Measurements from ENCODE around the gene SRSF5.

Gene SRSF5

DNA sequence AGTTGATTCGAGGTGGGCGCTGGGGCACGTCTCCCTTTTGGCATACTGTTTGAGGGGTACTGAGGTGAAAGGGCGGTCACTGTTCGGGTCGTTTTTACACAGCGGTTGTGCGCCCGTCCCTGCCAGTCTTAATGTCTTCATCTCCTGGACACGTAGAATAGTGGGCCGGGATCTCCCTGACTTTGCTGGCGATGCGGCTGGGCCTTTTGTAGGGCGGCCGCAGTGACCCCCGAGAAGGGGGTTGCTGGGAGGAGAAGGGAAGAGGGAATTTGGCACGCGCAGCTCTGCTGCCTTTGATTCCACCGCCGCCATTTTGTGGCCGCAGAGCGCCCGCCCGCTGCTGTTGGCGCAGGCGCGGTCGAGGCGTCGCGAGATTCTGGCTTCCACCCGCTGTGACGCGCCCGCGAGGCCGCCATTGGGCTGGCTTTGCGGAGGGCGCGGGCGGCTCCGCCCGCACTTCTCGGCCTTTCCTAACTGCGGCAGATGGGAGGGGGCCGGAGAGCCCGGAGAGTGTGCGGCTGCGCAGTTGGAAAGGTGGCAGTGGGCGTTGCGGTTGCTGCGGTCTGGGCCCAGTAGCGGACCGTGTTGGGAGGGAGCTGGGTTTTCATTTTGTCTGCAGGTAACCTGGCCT, 542 bp downstream of the SRSF5 start:
- Mint-ChIP-seq H3K27ac (peak overlapping the region; percentile 100), H3K36me3 (ENCODE audit: low read depth) (peaks cover 59% of the 10 kb centered on the region), H3K27me3 (ENCODE audit: low read depth, poor library complexity) (no peaks in the 10 kb centered on the region), H3K4me1 (peaks cover 51% of the 10 kb centered on the region), H3K4me3 (peak overlapping the region; percentile 97), H3K9me3 (peaks cover 17% of the 10 kb centered on the region)
- TF ChIP-seq, protein P1, sequence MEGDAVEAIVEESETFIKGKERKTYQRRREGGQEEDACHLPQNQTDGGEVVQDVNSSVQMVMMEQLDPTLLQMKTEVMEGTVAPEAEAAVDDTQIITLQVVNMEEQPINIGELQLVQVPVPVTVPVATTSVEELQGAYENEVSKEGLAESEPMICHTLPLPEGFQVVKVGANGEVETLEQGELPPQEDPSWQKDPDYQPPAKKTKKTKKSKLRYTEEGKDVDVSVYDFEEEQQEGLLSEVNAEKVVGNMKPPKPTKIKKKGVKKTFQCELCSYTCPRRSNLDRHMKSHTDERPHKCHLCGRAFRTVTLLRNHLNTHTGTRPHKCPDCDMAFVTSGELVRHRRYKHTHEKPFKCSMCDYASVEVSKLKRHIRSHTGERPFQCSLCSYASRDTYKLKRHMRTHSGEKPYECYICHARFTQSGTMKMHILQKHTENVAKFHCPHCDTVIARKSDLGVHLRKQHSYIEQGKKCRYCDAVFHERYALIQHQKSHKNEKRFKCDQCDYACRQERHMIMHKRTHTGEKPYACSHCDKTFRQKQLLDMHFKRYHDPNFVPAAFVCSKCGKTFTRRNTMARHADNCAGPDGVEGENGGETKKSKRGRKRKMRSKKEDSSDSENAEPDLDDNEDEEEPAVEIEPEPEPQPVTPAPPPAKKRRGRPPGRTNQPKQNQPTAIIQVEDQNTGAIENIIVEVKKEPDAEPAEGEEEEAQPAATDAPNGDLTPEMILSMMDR (IDR thresholded peaks at IDR 0.05), result no peak
- DNase-seq, result peak; percentile 93

DNA sequence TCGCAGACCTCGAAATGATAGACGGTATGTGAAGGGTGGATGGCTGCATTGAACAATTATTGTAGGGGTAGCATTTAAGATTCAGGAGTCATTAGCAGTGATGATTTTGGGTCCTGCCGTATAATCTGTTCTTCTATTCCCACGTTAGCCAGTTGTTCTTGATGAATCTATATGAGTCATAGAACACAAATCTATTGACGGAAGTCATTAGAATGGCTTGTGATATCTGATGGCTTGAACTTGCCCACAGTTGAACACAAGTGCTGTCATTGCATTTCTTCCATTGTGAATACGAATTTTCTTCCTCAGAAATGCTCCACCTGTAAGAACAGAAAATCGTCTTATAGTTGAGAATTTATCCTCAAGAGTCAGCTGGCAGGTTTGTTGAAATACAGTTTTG, 1.9 kb downstream of the SRSF5 start:
- DNase-seq, result no peak
- H3K27ac Mint-ChIP-seq, result peak overlapping the region; percentile 100
- no peaks in the 10 kb centered on the region for H3K27me3 Mint-ChIP-seq (ENCODE audit: low read depth, poor library complexity)
- TF ChIP-seq, protein P1 (IDR thresholded peaks at IDR 0.05), result no peak
- peaks cover 51% of the 10 kb centered on the region for H3K4me1 Mint-ChIP-seq
- H3K4me3 Mint-ChIP-seq, result peak overlapping the region; percentile 97
- H3K36me3 Mint-ChIP-seq (ENCODE audit: low read depth), result peaks cover 73% of the 10 kb centered on the region
- H3K9me3 Mint-ChIP-seq, result peaks cover 14% of the 10 kb centered on the region

DNA sequence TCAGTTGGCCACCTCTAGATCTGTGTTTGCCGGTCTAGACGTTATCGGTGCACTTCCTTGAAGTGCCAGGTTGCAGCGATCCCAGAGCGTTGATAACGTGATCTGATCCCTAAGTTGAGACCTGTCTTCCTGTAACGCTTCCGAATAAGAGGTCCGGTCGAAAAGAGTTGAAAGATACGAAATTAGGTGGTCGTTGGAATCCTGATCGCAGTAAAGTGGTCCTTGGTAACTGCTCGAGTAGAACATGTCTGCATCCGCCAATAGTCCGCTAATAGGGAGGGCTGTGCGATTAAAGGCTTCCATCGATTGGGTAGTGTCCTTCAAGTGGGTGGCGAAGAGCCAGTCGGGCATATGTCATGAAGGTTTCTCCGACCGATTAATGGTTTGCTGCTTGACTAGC, 2.7 kb downstream of the SRSF5 start:
- TF ChIP-seq, protein P1 (IDR thresholded peaks at IDR 0.05), result no peak
- Mint-ChIP-seq H3K4me3 (peak overlapping the region; percentile 97), H3K27me3 (ENCODE audit: low read depth, poor library complexity) (no peaks in the 10 kb centered on the region), H3K27ac (peak overlapping the region; percentile 96), H3K4me1 (peaks cover 51% of the 10 kb centered on the region), H3K36me3 (ENCODE audit: low read depth) (peaks cover 81% of the 10 kb centered on the region), H3K9me3 (peaks cover 13% of the 10 kb centered on the region)
- no peak for DNase-seq

DNA sequence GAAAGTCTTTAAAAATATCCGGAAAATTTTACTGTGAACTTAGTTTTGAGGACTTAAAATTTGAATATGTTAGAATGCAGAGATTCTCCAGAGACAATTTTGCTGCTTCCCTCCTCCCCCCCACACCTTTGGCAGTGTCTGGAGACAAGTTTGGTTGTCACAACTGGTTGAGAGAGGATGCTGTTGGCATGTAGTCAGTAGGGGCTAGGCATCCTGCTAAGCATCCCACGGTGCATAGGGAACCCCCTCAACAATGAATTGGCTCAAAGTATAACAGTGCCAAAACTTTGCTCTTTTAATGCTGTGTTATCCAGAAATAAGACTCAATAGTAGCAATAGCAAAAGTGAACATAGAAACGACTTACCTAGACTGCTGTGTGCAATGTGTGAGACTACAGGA, 3.6 kb downstream of the SRSF5 start:
- no peak for DNase-seq
- peak overlapping the region; percentile 27 for H3K27ac Mint-ChIP-seq
- H3K9me3 Mint-ChIP-seq, result peaks cover 12% of the 10 kb centered on the region
- no peaks in the 10 kb centered on the region for H3K27me3 Mint-ChIP-seq (ENCODE audit: low read depth, poor library complexity)
- H3K4me3 Mint-ChIP-seq, result no peak overlapping the region
- peaks cover 88% of the 10 kb centered on the region for H3K36me3 Mint-ChIP-seq (ENCODE audit: low read depth)
- H3K4me1 Mint-ChIP-seq, result peaks cover 50% of the 10 kb centered on the region
- TF ChIP-seq, protein P1 (IDR thresholded peaks at IDR 0.05), result no peak

DNA sequence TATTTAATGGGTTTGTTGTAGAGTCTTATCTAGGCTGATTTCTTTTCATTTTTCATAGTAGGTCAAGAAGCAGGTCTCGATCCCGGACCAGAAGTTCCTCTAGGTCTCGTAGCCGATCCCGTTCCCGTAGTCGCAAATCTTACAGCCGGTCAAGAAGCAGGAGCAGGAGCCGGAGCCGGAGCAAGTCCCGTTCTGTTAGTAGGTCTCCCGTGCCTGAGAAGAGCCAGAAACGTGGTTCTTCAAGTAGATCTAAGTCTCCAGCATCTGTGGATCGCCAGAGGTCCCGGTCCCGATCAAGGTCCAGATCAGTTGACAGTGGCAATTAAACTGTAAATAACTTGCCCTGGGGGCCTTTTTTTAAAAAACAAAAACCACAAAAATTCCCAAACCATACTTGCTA, 4.2 kb downstream of the SRSF5 start:
- TF ChIP-seq, protein P1 (IDR thresholded peaks at IDR 0.05), result no peak
- Mint-ChIP-seq H3K4me1 (peaks cover 46% of the 10 kb centered on the region), H3K27me3 (ENCODE audit: low read depth, poor library complexity) (no peaks in the 10 kb centered on the region), H3K36me3 (ENCODE audit: low read depth) (peaks cover 90% of the 10 kb centered on the region), H3K4me3 (no peak overlapping the region), H3K27ac (peak overlapping the region; percentile 27), H3K9me3 (peaks cover 7% of the 10 kb centered on the region)
- peak; percentile 12 for DNase-seq
